Activated CD8-positive, alpha-beta T cell treated with anti-CD3 and anti-CD28 coated beads for 36 hours (primary cell): ENCODE data around the gene SCGB1A1. TPM values are rescaled to one million over a fixed set of nuclear protein-coding genes. Genes with fewer than 3 reads are reported as not detected.

Source experiments
- ATAC-seq: fragments of 200-7000 bp; cut with Tn5 transposase; one replicate; pipeline ENCODE4 v1.10.0; 2021; ENCODE audit warnings: mild to moderate bottlenecking, moderate library complexity
- CTCF ChIA-PET: fragments of 350-600 bp; sonication (Branson Sonifier 250); formaldehyde crosslinking; loops from one replicate; lab custom pipeline; 2021; ENCODE audit warnings: antibody characterized with exemption; lab: Charles Lee
- POLR2A ChIA-PET: fragments of 350-600 bp; sonication (Branson Sonifier 250); formaldehyde crosslinking; loops from one replicate; lab custom pipeline; 2021; ENCODE audit warnings: antibody characterized with exemption; lab: Charles Lee
- DNase-seq: peaks from one replicate; pipeline ENCODE4 v3.0.0-alpha.2; 2020
- H3K27ac Mint-ChIP-seq: one replicate; pipeline ENCODE4 v1.8.0; 2021; ENCODE audit warnings: mild to moderate bottlenecking, mixed read lengths
- H3K27me3 Mint-ChIP-seq: one replicate; pipeline ENCODE4 v1.8.0; 2021; ENCODE audit warnings: mixed read lengths
- H3K36me3 Mint-ChIP-seq: one replicate; pipeline ENCODE4 v1.8.0; 2021; ENCODE audit warnings: low read depth, mixed read lengths
- H3K4me1 Mint-ChIP-seq: one replicate; pipeline ENCODE4 v1.8.0; 2021; ENCODE audit warnings: low read depth, mixed read lengths
- H3K4me3 Mint-ChIP-seq: one replicate; pipeline ENCODE4 v1.8.0; 2021; ENCODE audit warnings: mild to moderate bottlenecking, moderate library complexity, mixed read lengths
- H3K9me3 Mint-ChIP-seq: one replicate; pipeline ENCODE4 v1.8.0; 2021; ENCODE audit warnings: mixed read lengths
- CTCF ChIP-seq: fragments of 200-600 bp; IDR thresholded peaks from one replicate; pipeline ENCODE4 v1.8.0; 2022; ENCODE audit warnings: antibody characterized with exemption, mild to moderate bottlenecking
- intact Hi-C: fragments of 100-400 bp; cut with micrococcal nuclease; formaldehyde crosslinking; loops from one replicate; pipeline ENCODE4 v1.10.0; 2022
- total RNA-seq, 2 experiments: library from RNA; stranded (reverse); gene quantifications; one replicate each; pipeline ENCODE4 v1.2.3, GENCODE V29; 2021

SCGB1A1 gene
- total RNA-seq, 2 experiments from 2014 or later: not detected

GRCh38 chr11:62387381-62387780 is 31.5 kb upstream of the SCGB1A1 start:
- intact Hi-C loops: no loop called here
- Mint-ChIP-seq H3K4me1 (peaks cover 7% of the 10 kb centered on the region), H3K9me3 (no peaks in the 10 kb centered on the region), H3K36me3 (no peaks in the 10 kb centered on the region), H3K27me3 (no peaks in the 10 kb centered on the region), H3K4me3 (no peak overlapping the region), H3K27ac (peak overlapping the region; percentile 3)
- POLR2A ChIA-PET: interaction anchor here (1.1 kb wide), 1 partner anchor 14 kb away, joined by 3 read pairs; no protein-coding TSS in a partner anchor
- ATAC-seq: no peak
- no peak for DNase-seq
- CTCF ChIA-PET: interaction anchor here (1.2 kb wide), 1 partner anchor 47 kb away, joined by 3 read pairs; no protein-coding TSS in a partner anchor
- no peak for TF ChIP-seq CTCF

GRCh38 chr11:62388999-62389398 is 29.8 kb upstream of the SCGB1A1 start:
- POLR2A ChIA-PET: no interaction called here
- no peaks in the 10 kb centered on the region for H3K27me3 Mint-ChIP-seq
- TF ChIP-seq CTCF: no peak
- H3K27ac Mint-ChIP-seq: no peak overlapping the region
- DNase-seq (no peak), ATAC-seq (no peak)
- H3K4me3 Mint-ChIP-seq: no peak overlapping the region
- H3K36me3 Mint-ChIP-seq: no peaks in the 10 kb centered on the region
- intact Hi-C loops: no loop called here
- CTCF ChIA-PET: interaction anchor here (1.0 to 9.0 kb wide), 4 partner anchors 9 to 154 kb away, joined by 4 to 72 read pairs (median 4); no protein-coding TSS in a partner anchor
- H3K9me3 Mint-ChIP-seq: no peaks in the 10 kb centered on the region
- H3K4me1 Mint-ChIP-seq: peaks cover 12% of the 10 kb centered on the region

DNA sequence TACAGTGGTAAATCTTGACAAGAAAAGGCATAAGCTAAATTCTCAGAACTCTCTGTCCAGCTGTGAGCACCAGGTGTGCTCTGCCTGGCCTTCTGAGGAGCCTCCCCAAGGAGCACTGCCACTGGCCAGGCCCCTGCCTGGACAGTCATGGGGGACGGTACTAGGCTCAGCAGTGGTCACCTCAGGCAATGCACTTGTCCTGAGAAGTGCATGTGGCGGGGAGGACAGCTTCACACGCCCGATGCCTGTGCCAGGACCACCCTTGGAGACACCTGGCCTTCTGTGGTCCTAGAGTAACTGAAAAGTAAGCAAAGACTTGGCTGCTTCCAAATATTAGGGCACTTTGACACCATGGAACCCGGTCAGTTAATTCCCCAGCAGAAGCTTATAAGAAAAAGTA is 28.6 kb upstream of the SCGB1A1 start:
- H3K36me3 Mint-ChIP-seq: no peaks in the 10 kb centered on the region
- intact Hi-C loops: no loop called here
- no peaks in the 10 kb centered on the region for H3K9me3 Mint-ChIP-seq

DNA sequence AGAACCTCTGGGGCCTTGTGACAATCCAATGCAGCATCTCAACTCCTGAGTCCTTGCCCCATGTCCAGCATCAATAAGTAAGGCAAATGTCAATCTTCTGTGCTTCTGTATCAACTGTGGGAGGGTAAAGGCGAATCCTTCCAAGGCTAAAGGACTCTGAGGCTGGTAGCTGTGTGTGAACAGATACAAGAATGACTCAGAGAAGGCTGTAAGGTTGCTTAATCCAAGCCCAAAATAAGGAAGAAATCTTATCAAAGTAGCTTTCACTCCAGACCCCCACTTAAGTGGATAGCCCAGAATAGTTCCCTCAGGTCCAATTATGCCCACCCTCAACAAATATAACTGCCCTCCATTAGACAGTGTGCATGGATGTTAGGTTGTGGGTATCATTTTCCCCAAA is 28.1 kb upstream of the SCGB1A1 start:
- TF ChIP-seq CTCF: no peak
- Mint-ChIP-seq H3K36me3 (no peaks in the 10 kb centered on the region), H3K4me1 (peaks cover 14% of the 10 kb centered on the region), H3K27ac (no peak overlapping the region), H3K9me3 (no peaks in the 10 kb centered on the region), H3K4me3 (no peak overlapping the region), H3K27me3 (no peaks in the 10 kb centered on the region)
- DNase-seq (no peak), ATAC-seq (no peak)
- intact Hi-C loops: no loop called here
- ChIA-PET CTCF (interaction anchor here (1.3 to 9.0 kb wide), 2 partner anchors 33 to 153 kb away, joined by 6 to 72 read pairs; no protein-coding TSS in a partner anchor), POLR2A (interaction anchor here (0.9 kb wide), 1 partner anchor 11 kb away, joined by 4 read pairs; no protein-coding TSS in a partner anchor)

More for the DNA sequence above, 28.6 kb upstream of the SCGB1A1 start:
- H3K27ac Mint-ChIP-seq: no peak overlapping the region
- ATAC-seq (no peak), DNase-seq (no peak)
- no peak for TF ChIP-seq CTCF
- no peaks in the 10 kb centered on the region for H3K27me3 Mint-ChIP-seq
- POLR2A ChIA-PET: interaction anchor here (0.9 kb wide), 1 partner anchor 12 kb away, joined by 4 read pairs; no protein-coding TSS in a partner anchor
- H3K4me3 Mint-ChIP-seq: no peak overlapping the region
- peaks cover 14% of the 10 kb centered on the region for H3K4me1 Mint-ChIP-seq
- CTCF ChIA-PET: interaction anchor here (1.0 to 9.0 kb wide), 6 partner anchors 9 to 313 kb away, joined by 3 to 72 read pairs (median 4); partner anchors contain the start of gene AHNAK

DNA sequence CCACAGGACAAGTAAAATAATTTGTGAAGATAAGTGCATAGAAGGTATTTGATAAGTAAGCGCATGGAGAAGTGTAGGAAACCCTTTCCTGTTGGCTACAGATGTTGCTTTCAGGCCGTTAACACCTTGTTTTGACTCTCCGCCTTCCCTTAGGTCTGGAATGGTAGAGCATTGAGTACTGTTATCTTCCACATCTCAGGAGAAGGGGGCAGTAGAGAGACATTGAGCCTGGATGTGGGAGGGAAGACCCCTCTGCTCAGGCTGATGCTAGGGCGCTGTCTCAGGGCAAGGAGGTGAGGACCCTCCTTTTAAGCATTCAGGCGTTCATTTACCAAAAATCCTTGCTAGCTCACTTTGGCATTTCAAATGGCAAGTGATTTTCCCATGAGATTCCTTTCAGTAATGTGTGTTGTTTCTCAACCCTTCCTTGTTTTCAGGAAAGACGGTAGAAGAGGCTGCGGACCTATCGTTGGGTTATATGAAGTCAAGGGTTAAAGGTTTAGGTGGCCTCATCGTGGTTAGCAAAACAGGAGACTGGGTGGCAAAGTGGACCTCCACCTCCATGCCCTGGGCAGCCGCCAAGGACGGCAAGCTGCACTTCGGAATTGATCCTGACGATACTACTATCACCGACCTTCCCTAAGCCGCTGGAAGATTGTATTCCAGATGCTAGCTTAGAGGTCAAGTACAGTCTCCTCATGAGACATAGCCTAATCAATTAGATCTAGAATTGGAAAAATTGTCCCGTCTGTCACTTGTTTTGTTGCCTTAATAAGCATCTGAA is 27.0 kb upstream of the SCGB1A1 start:
- CTCF ChIA-PET: interaction anchor here (2.1 to 9.0 kb wide), 3 partner anchors 10 to 152 kb away, joined by 8 to 72 read pairs (median 59); no protein-coding TSS in a partner anchor

More for the DNA sequence above, 27.0 kb upstream of the SCGB1A1 start:
- intact Hi-C loops: no loop called here
- Mint-ChIP-seq H3K9me3 (no peaks in the 10 kb centered on the region), H3K4me3 (no peak overlapping the region), H3K27me3 (no peaks in the 10 kb centered on the region), H3K27ac (no peak overlapping the region), H3K4me1 (peaks cover 11% of the 10 kb centered on the region), H3K36me3 (no peaks in the 10 kb centered on the region)
- DNase-seq (no peak), ATAC-seq (no peak)
- TF ChIP-seq CTCF: no peak
- POLR2A ChIA-PET: interaction anchor here (0.9 to 1.0 kb wide), 2 partner anchors 33 to 99 kb away, joined by 3 read pairs; no protein-coding TSS in a partner anchor
